CD14-positive monocyte (primary cell): ENCODE measurements around the gene KLF9. TPM values are rescaled to one million over a fixed set of nuclear protein-coding genes. Genes with fewer than 3 reads are reported as not detected.

Source experiments
- DNase-seq, 3 donors: peaks; one replicate each; pipeline ENCODE4 v3.0.0-alpha.2; 2011 to 2022
- H2AFZ ChIP-seq: 2 replicates; pipeline ENCODE4 v1.6.0; 2012; ENCODE audit warnings: mild to moderate bottlenecking, low read depth, low read length, inconsistent platforms; ENCODE audit not compliant: insufficient read depth, poor library complexity, severe bottlenecking
- H3K27ac ChIP-seq, 2 donors: 1 replicate in 1 of 2; 2 replicates in 1 of 2; pipeline ENCODE4 v1.5.1; 2012 to 2013; ENCODE audit warnings: low read length in 2 of 2, control low read depth in 1 of 2, inconsistent platforms in 1 of 2, low read depth in 1 of 2, mild to moderate bottlenecking in 1 of 2
- H3K27me3 ChIP-seq, 2 donors: one replicate each; pipeline versions ENCODE4 v1.6.0 to v1.6.1; 2011 to 2013; ENCODE audit warnings: low read length in 2 of 2; ENCODE audit not compliant: control insufficient read depth in 2 of 2, insufficient read depth in 2 of 2
- H3K36me3 ChIP-seq, 2 donors: replicated peaks in 1 of 2; 1 replicate in 1 of 2; 2 replicates in 1 of 2; pipeline versions ENCODE4 v1.5.1 to v1.6.1; 2012 to 2013; ENCODE audit warnings: low read length in 2 of 2, control low read depth in 1 of 2, inconsistent platforms in 1 of 2, mild to moderate bottlenecking in 1 of 2; ENCODE audit not compliant: insufficient read depth in 2 of 2, control insufficient read depth in 1 of 2
- H3K4me1 ChIP-seq, 2 donors: 1 replicate in 1 of 2; 2 replicates in 1 of 2; pipeline versions ENCODE4 v1.5.1 to v1.6.1; 2012 to 2013; ENCODE audit warnings: low read length in 2 of 2, control low read depth in 1 of 2, inconsistent platforms in 1 of 2, mild to moderate bottlenecking in 1 of 2, moderate library complexity in 1 of 2; ENCODE audit not compliant: insufficient read depth in 2 of 2, control insufficient read depth in 1 of 2
- H3K4me2 ChIP-seq: replicated peaks from 2 replicates; pipeline ENCODE3; 2012; ENCODE audit warnings: low read length, moderate library complexity, mild to moderate bottlenecking; ENCODE audit not compliant: poor library complexity, severe bottlenecking; ENCODE audit errors: extremely low read depth
- H3K4me3 ChIP-seq, 3 experiments: fragments of 200-600 bp in 1 of 3; sonication (generic) in 1 of 3; replicated peaks in 1 of 3; 1 replicate in 2 of 3; 2 replicates in 1 of 3; pipeline ENCODE4 v1.5.1; 2011 to 2013; ENCODE audit warnings: low read length in 3 of 3, mild to moderate bottlenecking in 3 of 3, control low read depth in 2 of 3, low read depth in 2 of 3, inconsistent platforms in 1 of 3, moderate library complexity in 1 of 3
- H3K79me2 ChIP-seq: 2 replicates; pipeline ENCODE4 v1.6.0; 2012; ENCODE audit warnings: mild to moderate bottlenecking, control low read depth, inconsistent platforms, low read length, moderate library complexity; ENCODE audit not compliant: insufficient read depth
- H3K9ac ChIP-seq: 2 replicates; pipeline ENCODE4 v1.6.0; 2017; ENCODE audit warnings: low read length, mild to moderate bottlenecking; ENCODE audit not compliant: insufficient read depth, poor library complexity, severe bottlenecking
- H3K9me3 ChIP-seq, 2 donors: replicated peaks in 1 of 2; 1 replicate in 1 of 2; 2 replicates in 1 of 2; pipeline versions ENCODE4 v1.5.1 to v1.6.1; 2012 to 2013; ENCODE audit warnings: low read length in 2 of 2, control low read depth in 1 of 2; ENCODE audit not compliant: control insufficient read depth in 1 of 2, insufficient read depth in 1 of 2
- H4K20me1 ChIP-seq: 2 replicates; pipeline ENCODE4 v1.6.0; 2012; ENCODE audit warnings: mild to moderate bottlenecking, low read length, control low read depth, moderate library complexity; ENCODE audit not compliant: insufficient read depth
- H3K27ac Mint-ChIP-seq, 7 donors: one replicate each; pipeline ENCODE4 v1.8.0; 2020; ENCODE audit warnings: mild to moderate bottlenecking in 7 of 7, mixed read lengths in 7 of 7, moderate library complexity in 6 of 7, inconsistent platforms in 2 of 7
- H3K27me3 Mint-ChIP-seq, 3 donors: one replicate each; pipeline ENCODE4 v1.8.0; 2021 to 2022; ENCODE audit warnings: low read depth in 3 of 3, mild to moderate bottlenecking in 3 of 3, mixed read lengths in 3 of 3, moderate library complexity in 3 of 3, inconsistent platforms in 1 of 3
- H3K36me3 Mint-ChIP-seq, 2 donors: one replicate each; pipeline ENCODE4 v1.8.0; 2020; ENCODE audit warnings: mixed read lengths in 2 of 2, inconsistent platforms in 1 of 2, mild to moderate bottlenecking in 1 of 2
- H3K4me1 Mint-ChIP-seq: one replicate; pipeline ENCODE4 v1.8.0; 2020; ENCODE audit warnings: mild to moderate bottlenecking, mixed read lengths
- H3K4me3 Mint-ChIP-seq, 2 donors: one replicate each; pipeline ENCODE4 v1.8.0; 2020; ENCODE audit warnings: mild to moderate bottlenecking in 2 of 2, mixed read lengths in 2 of 2, moderate library complexity in 1 of 2
- H3K9me3 Mint-ChIP-seq, 7 donors: one replicate each; pipeline ENCODE4 v1.8.0; 2020 to 2022; ENCODE audit warnings: mixed read lengths in 7 of 7, mild to moderate bottlenecking in 6 of 7, moderate library complexity in 6 of 7, inconsistent platforms in 2 of 7
- CTCF ChIP-seq: fragments of 200-600 bp; IDR thresholded peaks from one replicate; pipeline ENCODE4 v1.8.0; 2022; ENCODE audit warnings: antibody characterized with exemption, mild to moderate bottlenecking
- WGBS: methylation state at CpG from one replicate; pipeline ENCODE4 v1.1.5; 2013; ENCODE audit warnings: missing lambda C conversion rate; ENCODE audit not compliant: insufficient coverage; 5-methylcytosine and 5-hydroxymethylcytosine counted together
- intact Hi-C, 2 donors: fragments of 100-400 bp; cut with micrococcal nuclease; formaldehyde crosslinking; loops; one replicate each; pipeline versions ENCODE4 v1.15.0 to v1.15.1; 2023
- polyA plus RNA-seq, 3 donors: library from polyadenylated mRNA; depleted of rRNA in 1 of 3; unstranded in 2 of 3; stranded (reverse) in 1 of 3; fragments of 300-500 nt in 2 of 3; fragments of >200 nt in 1 of 3; fragmentation: Illumina TruSeq in 2 of 3; gene quantifications; 1 replicate in 2 of 3; 2 replicates in 1 of 3; pipeline ENCODE4 v1.2.3, GENCODE V29; 2012 to 2021

The KLF9 gene
- polyA plus RNA-seq, 3 donors: 0.18 to 26.1 (median 0.72) TPM

- no peaks in the 10 kb centered on the region for H3K4me1 Mint-ChIP-seq
- Histone ChIP-seq H2AFZ (no peak overlapping the region), H3K9ac (no peak overlapping the region), H3K9me3 (no peaks in the 10 kb centered on the region), H3K79me2 (no peaks in the 10 kb centered on the region), H3K4me3 (no peak overlapping the region), H3K4me2 (no peak overlapping the region), H3K27ac (no peak overlapping the region), H4K20me1 (no peaks in the 10 kb centered on the region), H3K36me3 (no peaks in the 10 kb centered on the region), H3K27me3 (no peaks in the 10 kb centered on the region), H3K4me1 (no peaks in the 10 kb centered on the region)
- TF ChIP-seq CTCF: no peak
- H3K27me3 Mint-ChIP-seq: peaks cover 2% of the 10 kb centered on the region in 3 donors
- intact Hi-C loops: no loop called here
- no peak overlapping the region for H3K4me3 Mint-ChIP-seq
- WGBS: 100% methylated on average over 3 of the region's 7 CpGs
- H3K36me3 Mint-ChIP-seq: no peaks in the 10 kb centered on the region
- no peak overlapping the region for H3K27ac Mint-ChIP-seq
- DNase-seq: no peak
- peaks cover 0 to 3% (median 0%) of the 10 kb centered on the region in 7 donors for H3K9me3 Mint-ChIP-seq
Observed at GRCh38 chr9:70455993-70456704, 41.7 kb upstream of the KLF9 start.

GRCh38 chr9:70452365-70452764 lies 37.9 kb upstream of the KLF9 start:
- H3K27ac ChIP-seq: no peak overlapping the region
- H4K20me1 ChIP-seq: no peaks in the 10 kb centered on the region
- peaks cover 0 to 4% (median 1%) of the 10 kb centered on the region in 7 donors for H3K9me3 Mint-ChIP-seq
- no peaks in the 10 kb centered on the region for H3K9me3 ChIP-seq
- no peak overlapping the region for H3K4me2 ChIP-seq
- WGBS: 100% methylated on average over 2 of the region's 3 CpGs
- H3K36me3 ChIP-seq: no peaks in the 10 kb centered on the region
- H3K4me1 ChIP-seq: no peaks in the 10 kb centered on the region
- no peaks in the 10 kb centered on the region for H3K27me3 ChIP-seq
- no peak overlapping the region for H2AFZ ChIP-seq
- no peak overlapping the region for H3K4me3 ChIP-seq
- no peak for DNase-seq
- H3K36me3 Mint-ChIP-seq: no peaks in the 10 kb centered on the region
- H3K27me3 Mint-ChIP-seq: peaks cover 0 to 3% (median 2%) of the 10 kb centered on the region in 3 donors
- no peak overlapping the region for H3K9ac ChIP-seq
- H3K79me2 ChIP-seq: no peaks in the 10 kb centered on the region
- H3K4me1 Mint-ChIP-seq: no peaks in the 10 kb centered on the region
- intact Hi-C loops: no loop called here
- TF ChIP-seq CTCF: no peak
- H3K27ac Mint-ChIP-seq: no peak overlapping the region
- no peak overlapping the region for H3K4me3 Mint-ChIP-seq
